ENCODE measurements around the gene ANGPT4. TPM values are rescaled to one million over a fixed set of nuclear protein-coding genes. Genes with fewer than 3 reads are reported as not detected.
A peak's percentile ranks its signal among the peaks of the same experiment; 100 is the strongest.

ANGPT4 gene
- total RNA-seq, 2 donors from 2014 or later: 0.11 TPM; not detected in 1

DNA sequence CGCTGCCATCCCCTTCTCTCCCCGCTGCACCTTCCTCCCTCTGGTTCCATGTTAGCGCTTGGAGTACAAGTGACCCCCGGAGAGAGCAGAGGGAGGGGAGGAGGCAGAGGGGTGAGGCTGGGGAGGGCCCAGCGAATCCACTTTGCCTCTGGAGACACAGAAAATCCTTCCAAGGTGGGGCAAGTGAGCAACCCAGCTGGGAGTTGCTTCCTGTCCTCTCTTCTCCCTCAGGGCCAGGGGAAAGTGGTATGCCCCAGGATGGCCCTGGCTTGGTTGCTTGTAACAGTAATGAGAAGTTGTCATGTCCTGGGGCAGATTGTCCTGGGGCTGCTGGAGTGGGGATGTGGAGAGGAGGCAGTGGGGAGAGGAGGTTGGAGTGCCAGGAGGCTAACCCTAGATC, 691 bp upstream of the ANGPT4 start:
- TF ChIP-seq, protein P1, sequence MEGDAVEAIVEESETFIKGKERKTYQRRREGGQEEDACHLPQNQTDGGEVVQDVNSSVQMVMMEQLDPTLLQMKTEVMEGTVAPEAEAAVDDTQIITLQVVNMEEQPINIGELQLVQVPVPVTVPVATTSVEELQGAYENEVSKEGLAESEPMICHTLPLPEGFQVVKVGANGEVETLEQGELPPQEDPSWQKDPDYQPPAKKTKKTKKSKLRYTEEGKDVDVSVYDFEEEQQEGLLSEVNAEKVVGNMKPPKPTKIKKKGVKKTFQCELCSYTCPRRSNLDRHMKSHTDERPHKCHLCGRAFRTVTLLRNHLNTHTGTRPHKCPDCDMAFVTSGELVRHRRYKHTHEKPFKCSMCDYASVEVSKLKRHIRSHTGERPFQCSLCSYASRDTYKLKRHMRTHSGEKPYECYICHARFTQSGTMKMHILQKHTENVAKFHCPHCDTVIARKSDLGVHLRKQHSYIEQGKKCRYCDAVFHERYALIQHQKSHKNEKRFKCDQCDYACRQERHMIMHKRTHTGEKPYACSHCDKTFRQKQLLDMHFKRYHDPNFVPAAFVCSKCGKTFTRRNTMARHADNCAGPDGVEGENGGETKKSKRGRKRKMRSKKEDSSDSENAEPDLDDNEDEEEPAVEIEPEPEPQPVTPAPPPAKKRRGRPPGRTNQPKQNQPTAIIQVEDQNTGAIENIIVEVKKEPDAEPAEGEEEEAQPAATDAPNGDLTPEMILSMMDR (IDR thresholded peaks at IDR 0.05): no peak
- Histone ChIP-seq H3K36me3 (no peaks in the 10 kb centered on the region), H3K27ac (no peak overlapping the region), H3K27me3 (no peaks in the 10 kb centered on the region), H3K4me3 (no peak overlapping the region), H3K4me1 (peaks cover 0 to 8% of the 10 kb centered on the region in 2 donors), H3K9me3 (no peaks in the 10 kb centered on the region)
- DNase-seq (ENCODE audit: low spot score): no peak

DNA sequence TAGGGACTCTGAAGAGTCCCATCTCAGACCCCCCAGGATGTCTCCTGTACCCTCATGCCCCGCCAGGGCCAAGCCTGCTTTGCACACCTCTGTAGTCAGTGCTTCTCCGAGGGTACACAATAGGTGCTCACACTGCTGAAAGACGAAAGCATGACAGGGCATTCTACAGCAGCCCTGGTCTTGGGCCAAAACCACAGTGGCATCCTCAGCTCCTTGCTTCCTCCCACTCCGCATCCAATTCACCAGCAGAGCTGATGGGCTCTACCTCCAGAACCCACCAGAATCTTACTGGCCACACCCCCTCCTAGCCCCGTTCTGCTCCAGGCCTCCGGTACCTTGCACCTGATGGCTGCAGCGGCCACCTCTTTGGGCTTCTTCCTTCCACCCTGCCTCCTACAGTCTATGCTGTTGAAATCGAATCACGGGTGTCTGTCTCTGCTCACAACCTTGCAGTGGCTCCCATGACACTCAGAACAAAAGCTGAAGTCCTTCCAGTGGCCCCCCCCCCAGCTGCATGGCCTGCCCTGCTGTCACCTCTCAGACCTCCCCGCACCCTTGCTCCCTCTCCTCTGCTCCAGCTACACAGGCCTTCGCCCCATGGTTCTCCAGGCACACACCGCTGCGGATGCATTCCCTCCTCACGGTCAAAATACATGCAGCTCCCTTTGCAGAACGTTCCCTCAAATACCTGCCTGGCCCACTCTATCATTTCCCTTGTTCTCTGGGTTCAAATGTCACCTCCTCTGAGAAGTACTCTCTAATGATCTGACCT, 1.2 kb downstream of the ANGPT4 start:
- Histone ChIP-seq H3K4me1 (peaks cover 0 to 20% of the 10 kb centered on the region in 2 donors), H3K27me3 (no peaks in the 10 kb centered on the region), H3K36me3 (no peaks in the 10 kb centered on the region), H3K9me3 (no peaks in the 10 kb centered on the region), H3K4me3 (no peak overlapping the region), H3K27ac (no peak overlapping the region)
- TF ChIP-seq, protein P1 (IDR thresholded peaks at IDR 0.05): no peak
- no peak for DNase-seq (ENCODE audit: low spot score)

DNA sequence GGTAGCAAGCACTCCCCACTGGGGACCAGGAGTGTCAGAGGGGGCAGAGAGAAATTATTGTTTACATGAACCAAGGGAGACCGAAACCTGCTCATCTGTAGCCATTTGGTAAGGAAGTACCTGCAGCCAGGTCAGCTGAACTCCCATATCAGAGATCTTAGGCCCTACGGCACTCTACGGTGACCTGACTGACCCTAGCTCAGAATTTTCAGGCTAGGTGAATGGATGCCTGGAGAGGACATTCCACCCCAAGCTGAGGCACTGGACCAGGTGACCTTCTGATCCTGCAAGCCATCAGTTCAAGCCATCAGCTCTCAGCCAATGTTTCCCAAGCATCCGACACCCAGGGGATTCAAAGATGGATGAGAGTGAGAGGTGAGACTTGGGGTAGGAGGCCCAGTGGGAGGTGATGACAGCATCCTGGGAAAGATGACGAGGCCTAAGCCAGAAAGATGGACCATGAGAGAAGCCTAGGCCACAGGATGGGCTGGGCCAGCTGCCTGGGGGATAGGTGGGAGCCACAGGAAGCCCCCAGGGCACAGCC, 2.8 kb downstream of the ANGPT4 start:
- Histone ChIP-seq H3K9me3 (no peaks in the 10 kb centered on the region), H3K27me3 (no peaks in the 10 kb centered on the region), H3K36me3 (no peaks in the 10 kb centered on the region), H3K27ac (no peak overlapping the region), H3K4me1 (peaks cover 0 to 20% of the 10 kb centered on the region in 2 donors), H3K4me3 (no peak overlapping the region)
- TF ChIP-seq, protein P1 (IDR thresholded peaks at IDR 0.05): no peak
- DNase-seq (ENCODE audit: low spot score): no peak

DNA sequence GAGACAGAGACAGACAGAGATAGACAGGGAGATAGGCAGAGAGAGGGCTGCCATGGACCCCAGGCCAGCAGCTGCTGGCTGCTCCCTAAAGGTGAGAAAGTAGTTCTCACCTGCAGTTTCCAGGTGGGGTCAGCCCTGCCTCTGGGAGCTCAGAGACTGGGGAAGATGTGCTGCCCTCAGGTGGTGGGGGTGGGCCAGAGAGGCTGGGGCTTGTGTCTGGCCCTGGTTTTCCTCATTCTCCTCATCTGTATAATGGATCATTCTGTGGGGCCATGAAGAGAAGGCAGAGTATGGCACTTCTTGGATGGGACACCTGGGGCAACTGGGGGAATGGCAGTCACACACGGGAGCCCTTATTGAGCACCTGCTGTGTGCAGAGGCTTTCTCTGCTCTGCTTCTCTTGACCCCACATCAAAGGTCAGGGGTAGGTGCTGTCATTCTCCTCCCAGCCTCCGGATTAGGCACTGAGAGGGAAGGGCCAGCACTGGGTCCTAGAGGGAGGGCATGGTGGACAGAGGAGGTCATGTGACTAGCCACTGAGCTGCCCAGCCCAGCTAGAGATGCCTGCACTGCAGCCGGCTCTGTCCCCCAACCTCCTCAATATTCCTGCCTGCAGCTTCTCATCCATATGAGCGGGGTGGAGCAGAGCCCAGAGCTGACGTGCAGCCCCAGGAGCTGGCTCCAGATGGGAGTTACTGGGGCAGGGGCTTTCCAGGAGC, 4.1 kb downstream of the ANGPT4 start:
- Histone ChIP-seq H3K9me3 (no peaks in the 10 kb centered on the region), H3K27me3 (no peaks in the 10 kb centered on the region), H3K4me1 (peaks cover 0 to 20% of the 10 kb centered on the region in 2 donors), H3K27ac (no peak overlapping the region), H3K4me3 (no peak overlapping the region), H3K36me3 (no peaks in the 10 kb centered on the region)
- DNase-seq (ENCODE audit: low spot score): no peak
- TF ChIP-seq, protein P1 (IDR thresholded peaks at IDR 0.05): no peak

- Histone ChIP-seq H3K4me1 (peaks cover 0 to 20% of the 10 kb centered on the region in 2 donors), H3K27me3 (no peaks in the 10 kb centered on the region), H3K36me3 (no peaks in the 10 kb centered on the region), H3K4me3 (no peak overlapping the region), H3K9me3 (no peaks in the 10 kb centered on the region), H3K27ac (peak overlapping the region; percentile 39 to 53)
- TF ChIP-seq, protein P1 (IDR thresholded peaks at IDR 0.05): no peak
- peak; percentile 82 for DNase-seq (ENCODE audit: low spot score)
Measured at GRCh38 chr20:910870-911770, 5.0 kb downstream of the ANGPT4 start.
